Measurements from ENCODE around the gene DISP2.

DISP2 gene

GRCh38 chr15:40392986-40393948 is 35.2 kb downstream of the DISP2 start:
- DNase-seq (ENCODE audit: low read depth), result no peak

- DNase-seq (ENCODE audit: low read depth), result no peak
Observed at GRCh38 chr15:40397688-40398412, 39.8 kb downstream of the DISP2 start.

- DNase-seq (ENCODE audit: low read depth), result no peak
Observed at GRCh38 chr15:40398413-40398873, 40.4 kb downstream of the DISP2 start.

- no peak for DNase-seq (ENCODE audit: low read depth)
Observed at GRCh38 chr15:40399370-40399769, 41.4 kb downstream of the DISP2 start.

GRCh38 chr15:40405501-40406381 is 47.7 kb downstream of the DISP2 start, which contains the start of gene IVD:
TSS of gene IVD (plus strand) at chr15:40405795. CDS start at chr15:40405828, 33 bp downstream.
- peak; percentile 84 for DNase-seq (ENCODE audit: low read depth)

DNA sequence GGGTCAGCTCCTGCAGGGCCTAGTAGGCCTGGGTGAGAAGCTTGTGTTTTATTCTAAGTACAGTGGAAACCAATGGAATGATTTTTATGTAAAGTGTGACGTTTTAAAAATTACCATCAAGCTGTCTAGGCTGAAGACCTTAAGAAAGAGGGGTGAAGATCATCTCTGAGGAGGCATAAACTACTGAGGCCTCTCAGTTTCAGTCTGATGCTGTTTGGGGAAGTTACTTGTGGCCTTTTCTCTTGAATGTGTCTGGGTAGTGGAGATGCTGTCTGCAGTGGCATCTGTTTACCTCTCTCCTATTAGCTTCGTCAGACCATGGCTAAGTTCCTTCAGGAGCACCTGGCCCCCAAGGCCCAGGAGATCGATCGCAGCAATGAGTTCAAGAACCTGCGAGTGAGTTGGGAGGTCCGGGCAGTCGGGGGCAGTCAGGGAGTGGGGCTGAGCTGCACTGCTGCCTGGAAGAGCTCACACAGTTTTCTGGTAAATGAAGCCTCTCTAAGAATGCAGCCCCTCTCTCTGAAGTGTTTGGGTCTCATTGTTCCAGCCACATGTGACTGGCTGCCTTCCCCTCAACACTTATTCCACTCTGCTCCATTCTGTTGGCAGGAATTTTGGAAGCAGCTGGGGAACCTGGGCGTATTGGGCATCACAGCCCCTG is 49.4 kb downstream of the DISP2 start:
- no peak for DNase-seq (ENCODE audit: low read depth)

- DNase-seq (ENCODE audit: low read depth), result no peak
Observed at GRCh38 chr15:40409366-40409765, 51.3 kb downstream of the DISP2 start.

DNA sequence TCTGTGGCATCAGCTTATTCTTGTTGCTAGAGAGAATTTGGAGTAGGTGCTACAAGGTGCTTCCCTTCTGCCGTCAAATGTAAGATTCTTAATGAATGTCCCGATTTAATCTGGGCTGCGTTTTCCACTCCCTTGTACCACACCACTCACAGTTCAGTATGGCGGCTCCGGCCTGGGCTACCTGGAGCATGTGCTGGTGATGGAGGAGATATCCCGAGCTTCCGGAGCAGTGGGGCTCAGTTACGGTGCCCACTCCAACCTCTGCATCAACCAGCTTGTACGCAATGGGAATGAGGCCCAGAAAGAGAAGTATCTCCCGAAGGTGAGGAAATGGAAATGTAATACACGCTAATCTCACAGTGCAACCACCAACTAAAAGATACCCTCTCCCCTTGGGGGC is 52.5 kb downstream of the DISP2 start:
- no peak for DNase-seq (ENCODE audit: low read depth)

GRCh38 chr15:40412095-40412759 is 54.2 kb downstream of the DISP2 start:
- no peak for DNase-seq (ENCODE audit: low read depth)

GRCh38 chr15:40413036-40413435 is 55.0 kb downstream of the DISP2 start:
- no peak for DNase-seq (ENCODE audit: low read depth)

DNA sequence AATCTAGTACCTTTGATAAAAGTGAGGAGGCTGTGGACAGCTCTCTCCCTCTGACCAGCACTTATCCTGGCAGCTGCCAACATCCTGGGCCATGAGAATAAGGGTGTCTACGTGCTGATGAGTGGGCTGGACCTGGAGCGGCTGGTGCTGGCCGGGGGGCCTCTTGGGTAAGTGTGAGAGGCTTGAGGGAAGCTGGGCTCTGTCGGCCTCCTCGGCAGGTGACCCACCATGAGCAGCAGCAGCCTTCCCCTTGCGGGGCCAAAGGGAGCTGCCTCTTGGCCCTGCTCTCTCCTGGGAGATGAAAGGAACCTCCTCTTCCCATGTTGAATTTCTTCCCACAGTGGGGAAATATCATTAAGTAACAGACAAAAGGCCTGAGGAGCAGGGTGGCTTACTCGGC is 56.8 kb downstream of the DISP2 start:
- no peak for DNase-seq (ENCODE audit: low read depth)

GRCh38 chr15:40415226-40415625 is 57.2 kb downstream of the DISP2 start:
- DNase-seq (ENCODE audit: low read depth), result no peak

DNA sequence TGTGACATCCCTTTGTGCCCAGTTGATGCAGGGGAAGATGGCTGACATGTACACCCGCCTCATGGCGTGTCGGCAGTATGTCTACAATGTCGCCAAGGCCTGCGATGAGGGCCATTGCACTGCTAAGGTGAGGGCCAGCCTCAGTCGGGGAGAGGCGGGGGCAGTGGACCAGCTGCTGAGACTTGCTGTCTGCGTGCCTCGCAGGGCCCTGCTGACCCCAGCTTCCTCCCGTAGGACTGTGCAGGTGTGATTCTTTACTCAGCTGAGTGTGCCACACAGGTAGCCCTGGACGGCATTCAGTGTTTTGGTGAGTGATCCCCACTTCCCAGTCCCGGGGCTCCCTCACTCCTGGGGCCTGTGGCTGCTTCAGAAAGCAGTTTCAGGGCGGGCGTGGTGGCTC is 58.0 kb downstream of the DISP2 start:
- DNase-seq (ENCODE audit: low read depth), result no peak

- no peak for DNase-seq (ENCODE audit: low read depth)
Observed at GRCh38 chr15:40418126-40418525, 60.1 kb downstream of the DISP2 start.

- no peak for DNase-seq (ENCODE audit: low read depth)
Observed at GRCh38 chr15:40420071-40420713, 62.2 kb downstream of the DISP2 start.

DNA sequence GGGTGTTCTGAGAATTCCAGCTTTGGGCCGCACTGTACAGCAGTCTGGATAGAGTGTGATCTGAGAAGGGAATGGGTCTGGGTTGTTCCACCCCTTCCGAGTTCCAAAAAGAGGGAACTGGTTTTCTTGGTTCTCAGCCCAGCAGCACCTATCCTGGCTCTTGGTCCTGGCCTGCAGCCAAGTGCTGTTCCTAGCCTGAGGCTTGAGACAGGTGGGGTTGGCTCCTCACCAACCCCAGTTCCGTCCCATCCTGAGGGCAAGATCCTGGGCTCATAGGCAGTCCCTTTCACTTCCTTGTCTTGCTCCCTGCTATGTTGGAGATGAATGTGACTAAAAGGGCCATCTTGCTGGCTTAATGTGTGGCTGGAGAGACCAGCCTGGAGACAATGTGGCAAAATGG is 62.8 kb downstream of the DISP2 start:
- DNase-seq (ENCODE audit: low read depth), result no peak

DNA sequence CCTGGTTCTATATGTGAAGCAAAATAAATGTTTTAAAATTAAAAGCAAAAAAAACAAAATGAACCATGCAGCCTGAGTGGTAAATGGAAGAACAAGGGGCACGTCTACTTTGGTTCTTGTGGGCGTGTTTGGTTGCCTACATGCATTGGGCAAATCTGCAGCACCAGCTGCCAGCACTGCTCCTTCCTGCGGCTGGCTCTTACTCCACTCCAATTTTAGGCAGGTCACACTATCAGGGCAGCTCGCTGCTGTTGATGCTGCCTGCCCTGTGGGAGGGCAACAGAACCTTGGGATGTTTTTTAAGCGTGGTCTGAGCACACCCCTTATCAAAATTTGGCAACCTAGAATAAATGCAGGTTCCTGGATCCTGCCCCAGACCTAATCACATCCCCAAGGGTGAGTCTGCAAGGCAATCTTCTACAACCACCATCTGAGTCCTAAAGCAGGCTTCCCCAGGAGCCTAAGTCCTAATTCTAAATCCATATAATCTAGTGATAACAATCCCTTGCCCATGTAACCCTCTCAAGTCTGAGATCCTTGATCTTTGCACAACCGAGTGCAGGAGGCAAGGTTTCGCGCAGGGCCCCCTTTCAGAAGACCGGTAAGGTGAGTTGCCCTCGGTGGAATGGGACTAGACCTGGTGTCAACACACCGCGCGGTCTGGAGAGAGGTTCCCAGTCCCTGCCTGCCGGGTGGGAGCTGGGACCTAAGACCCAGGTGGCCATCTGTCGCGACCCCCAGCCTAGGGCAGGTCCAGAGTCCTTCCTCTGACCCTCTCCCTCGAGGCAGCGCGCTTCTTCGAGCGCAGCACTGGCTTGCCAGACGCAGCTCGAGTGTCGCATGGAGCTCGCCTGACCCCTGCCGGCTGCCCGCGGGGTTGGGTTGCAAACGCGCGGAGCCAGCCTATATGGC is 63.5 kb downstream of the DISP2 start:
- peak; percentile 62 for DNase-seq (ENCODE audit: low read depth)

DNA sequence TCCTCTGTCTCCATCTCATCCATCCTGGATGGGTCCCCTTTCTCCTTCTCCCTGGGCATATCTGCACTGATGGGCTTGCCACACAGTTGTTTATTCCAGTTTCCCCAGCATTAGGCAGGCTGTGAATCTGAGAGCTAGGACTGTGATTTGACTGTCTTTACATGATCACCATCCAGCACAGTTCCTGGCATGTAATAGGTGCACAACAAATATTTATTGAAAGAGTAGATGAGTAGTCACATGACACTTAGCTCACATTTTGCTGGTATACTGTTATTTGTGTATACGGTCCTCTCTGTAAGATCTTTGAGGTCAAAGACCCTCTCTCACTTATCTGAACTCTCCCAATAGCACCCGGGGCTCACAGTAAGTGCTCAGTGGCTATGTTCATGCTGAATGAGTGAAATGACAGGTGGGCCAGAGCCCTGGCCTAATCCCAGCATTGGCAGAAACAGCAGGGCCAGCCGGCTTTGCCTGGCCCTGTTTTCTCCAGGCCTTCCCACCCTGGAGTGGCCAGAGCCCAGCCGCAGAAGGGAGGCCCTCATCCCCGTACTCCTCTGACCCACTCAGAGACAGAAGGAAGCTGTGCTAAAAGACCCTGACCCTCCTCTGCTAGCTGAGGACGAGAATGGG is 66.6 kb downstream of the DISP2 start:
- DNase-seq (ENCODE audit: low read depth), result no peak

GRCh38 chr15:40425681-40426080 is 67.7 kb downstream of the DISP2 start:
- no peak for DNase-seq (ENCODE audit: low read depth)
